Activated CD4-positive, alpha-beta T cell treated with anti-CD3 and anti-CD28 coated beads for 4 hours (primary cell): ENCODE data around the gene OBP2B.
"Not testable (repeated sequence)": the region's sequence is repeated elsewhere in the genome, so short reads cannot be mapped to it uniquely, and the experiment has no call there.

Experiments used
- DNase-seq, 2 donors: peaks; one replicate each; pipeline ENCODE4 v3.0.0-alpha.2; 2020

OBP2B gene

DNA sequence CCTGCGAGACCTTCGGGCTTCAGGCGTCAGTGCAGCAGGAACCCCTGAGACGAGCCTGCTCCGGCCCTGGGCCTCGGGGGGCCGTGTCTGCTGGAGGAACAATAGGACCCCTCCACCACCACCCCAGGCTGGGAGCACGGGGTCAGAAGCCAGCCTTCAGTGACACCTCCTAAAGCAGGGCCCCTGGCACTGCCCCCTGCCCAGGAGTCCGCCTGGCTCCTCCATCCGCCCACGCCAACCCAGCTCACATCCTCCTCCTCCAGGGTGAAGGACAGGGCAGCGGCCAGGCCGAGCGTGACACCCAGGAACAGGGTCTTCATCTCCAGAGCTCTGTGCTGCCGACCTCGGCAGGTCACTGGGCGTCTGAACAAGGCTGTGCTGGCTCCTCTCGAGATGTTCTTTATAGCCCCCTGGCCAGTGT is at the start of gene OBP2B:
Gene OBP2B, minus strand, starts transcription at position 371 of the 421 bp plus-strand sequence. Its CDS starts 51 bp downstream, at position 320.
- DNase-seq, result not testable (repeated sequence)

DNA sequence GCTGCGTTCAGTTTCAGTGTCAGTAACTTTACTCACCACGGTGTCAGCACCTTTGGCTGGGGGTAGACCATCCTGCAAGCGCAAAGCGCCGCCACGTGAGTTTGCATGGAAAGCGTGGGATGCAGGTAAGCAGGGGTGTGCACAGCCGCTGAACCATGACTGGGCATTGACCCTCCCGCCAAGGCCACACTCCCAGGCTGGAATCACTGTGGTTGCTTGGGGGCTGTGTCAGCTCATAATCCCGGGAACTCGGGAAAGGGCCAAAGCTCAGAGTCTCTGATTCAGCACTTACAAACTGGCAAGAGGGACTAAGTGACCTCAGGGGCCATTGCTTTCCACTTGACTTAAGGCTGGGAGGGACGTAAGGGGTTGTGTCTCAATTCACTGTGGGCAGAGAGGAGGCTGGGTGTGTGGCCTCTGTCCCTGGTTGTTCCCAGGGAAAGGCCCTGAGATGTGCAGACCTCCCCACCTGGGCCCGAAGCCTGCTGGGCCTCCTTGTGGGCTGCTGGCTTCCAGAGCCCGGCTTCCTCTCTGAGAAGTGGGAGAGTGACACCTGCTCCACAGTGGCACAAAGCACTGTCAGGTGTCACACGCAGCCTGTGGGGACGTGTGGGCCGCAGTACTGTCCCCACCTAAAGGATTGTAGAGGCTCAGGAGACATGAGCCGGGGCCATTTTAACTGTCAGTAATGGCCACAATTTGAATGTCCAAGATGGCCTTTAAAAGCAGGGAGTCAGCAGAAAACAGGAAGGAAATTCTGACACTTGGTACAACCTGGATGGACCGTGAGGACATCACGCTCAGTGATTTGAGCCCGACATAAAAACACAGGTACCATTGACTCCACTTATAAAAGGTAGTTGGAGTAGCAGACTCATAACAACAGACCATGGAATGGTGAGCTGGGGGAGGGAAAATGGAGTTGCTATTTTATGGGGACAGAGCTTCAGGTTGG is 49.3 kb upstream of the OBP2B start:
- no peak for DNase-seq

GRCh38 chr9:133257465-133257956 is 48.5 kb upstream of the OBP2B start:
- DNase-seq, result no peak

DNA sequence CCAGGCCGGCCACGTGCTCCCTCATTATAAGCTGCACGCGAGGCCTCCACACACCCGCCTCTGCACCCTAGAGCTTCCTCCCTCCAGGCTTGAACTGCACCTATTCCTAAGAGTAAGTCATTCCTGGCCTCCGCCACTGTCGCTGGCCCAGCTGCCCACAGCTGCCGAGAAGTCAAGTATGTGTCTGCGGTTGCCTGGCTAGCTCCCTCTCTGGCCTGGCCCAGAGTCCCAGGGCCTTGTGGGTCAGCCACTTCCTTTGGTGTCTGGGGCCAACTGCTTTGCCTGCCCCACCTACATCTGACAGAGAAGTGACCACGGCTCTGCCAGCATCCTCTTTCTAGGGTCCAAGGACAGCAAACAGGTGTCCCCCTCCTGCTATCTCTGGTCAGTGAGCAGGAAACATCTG is 47.6 kb upstream of the OBP2B start:
- DNase-seq, result no peak

GRCh38 chr9:133256136-133256461 is 47.0 kb upstream of the OBP2B start:
- DNase-seq, result no peak

DNA sequence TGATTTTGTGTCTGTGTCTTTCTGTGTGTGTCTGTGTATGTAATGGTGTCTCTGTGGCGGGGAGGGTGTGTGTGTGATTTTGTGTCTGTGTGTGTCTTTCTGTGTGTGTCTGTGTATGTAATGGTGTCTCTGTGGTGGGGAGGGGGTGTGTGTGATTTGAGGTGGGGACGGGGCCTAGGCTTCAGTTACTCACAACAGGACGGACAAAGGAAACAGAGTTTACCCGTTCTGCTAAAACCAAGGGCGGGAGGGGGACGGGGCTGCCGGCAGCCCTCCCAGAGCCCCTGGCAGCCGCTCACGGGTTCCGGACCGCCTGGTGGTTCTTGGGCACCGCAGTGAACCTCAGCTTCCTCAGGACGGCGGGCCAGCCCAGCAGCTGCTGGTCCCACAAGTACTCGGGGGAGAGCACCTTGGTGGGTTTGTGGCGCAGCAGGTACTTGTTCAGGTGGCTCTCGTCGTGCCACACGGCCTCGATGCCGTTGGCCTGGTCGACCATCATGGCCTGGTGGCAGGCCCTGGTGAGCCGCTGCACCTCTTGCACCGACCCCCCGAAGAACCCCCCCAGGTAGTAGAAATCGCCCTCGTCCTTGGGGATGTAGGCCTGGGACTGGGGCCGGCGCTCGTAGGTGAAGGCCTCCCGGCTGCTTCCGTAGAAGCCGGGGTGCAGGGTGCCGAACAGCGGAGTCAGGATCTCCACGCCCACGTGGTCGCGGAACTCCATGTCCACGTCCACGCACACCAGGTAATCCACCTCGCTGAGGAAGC is 46.5 kb upstream of the OBP2B start:
- no peak for DNase-seq

GRCh38 chr9:133254471-133254870 is 45.4 kb upstream of the OBP2B start:
- DNase-seq, result no peak

- no peak for DNase-seq
These were observed 44.2 kb upstream of the OBP2B start for GRCh38 chr9:133253268-133253667.

GRCh38 chr9:133252301-133253020 is 43.4 kb upstream of the OBP2B start:
- no peak for DNase-seq

DNA sequence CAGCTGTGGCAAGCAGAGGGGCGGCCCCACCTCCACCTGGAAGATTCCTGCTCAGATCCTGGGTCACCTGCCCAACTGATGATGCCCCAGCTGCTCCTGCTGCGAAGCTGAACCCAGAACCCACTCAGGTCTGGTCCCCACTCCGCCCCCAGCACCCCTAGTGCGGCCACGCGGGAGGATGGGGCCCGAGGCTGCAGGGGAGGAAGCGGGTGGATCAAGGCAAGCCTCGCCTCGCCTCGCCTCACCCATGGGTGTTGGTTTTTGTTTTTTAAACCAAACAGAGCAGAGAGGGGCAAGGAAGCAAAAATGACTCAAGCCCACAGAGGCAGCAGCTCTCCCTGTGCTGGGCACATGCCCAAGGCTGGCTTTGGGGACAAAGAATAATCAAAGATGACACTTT is 42.7 kb upstream of the OBP2B start:
- DNase-seq, result no peak

GRCh38 chr9:133251221-133251620 is 42.2 kb upstream of the OBP2B start:
- DNase-seq, result not testable (repeated sequence)

DNA sequence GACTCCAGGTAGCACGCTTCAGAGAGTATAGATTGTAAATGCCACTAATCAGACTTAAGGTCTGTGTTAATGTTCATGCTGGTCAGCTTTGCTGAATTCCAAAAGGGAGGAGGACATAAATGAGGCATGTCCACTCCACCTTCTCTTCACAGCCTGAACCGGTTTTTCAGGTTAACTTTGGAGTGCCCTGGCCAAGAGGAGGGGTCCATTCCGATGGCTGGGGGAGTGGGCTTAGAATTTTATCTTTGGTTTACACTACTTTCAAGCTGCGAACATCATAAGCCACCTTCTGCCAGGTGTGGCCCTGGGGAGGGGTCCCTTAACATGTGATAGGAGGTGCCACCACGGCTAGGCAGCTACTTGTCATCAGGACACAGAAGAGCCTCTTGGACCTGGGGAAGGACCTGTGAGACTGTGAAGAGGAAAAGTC is 41.7 kb upstream of the OBP2B start:
- DNase-seq, result no peak

DNA sequence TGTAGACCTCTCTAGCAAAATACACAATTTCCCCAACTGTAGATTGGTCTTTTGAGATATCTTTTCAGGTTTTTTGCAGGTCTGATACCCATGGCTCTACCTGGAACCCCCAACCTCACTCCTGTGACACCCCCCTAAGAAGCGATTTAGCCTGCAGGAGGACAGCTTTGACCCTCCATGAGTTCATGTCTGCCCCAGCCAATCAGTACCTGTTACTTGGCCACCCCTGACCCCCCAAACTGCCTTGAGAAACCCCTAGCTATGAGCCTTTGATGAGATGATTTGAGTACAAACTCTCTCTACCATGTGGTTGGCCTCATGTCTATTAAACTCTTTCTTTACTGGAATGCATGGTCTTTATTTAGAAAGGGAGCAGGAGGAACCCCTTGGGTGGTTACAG is 40.3 kb upstream of the OBP2B start:
- DNase-seq, result no peak

GRCh38 chr9:133248726-133249295 is 39.8 kb upstream of the OBP2B start:
- no peak for DNase-seq

GRCh38 chr9:133247632-133248031 is 38.6 kb upstream of the OBP2B start:
- DNase-seq, result no peak

DNA sequence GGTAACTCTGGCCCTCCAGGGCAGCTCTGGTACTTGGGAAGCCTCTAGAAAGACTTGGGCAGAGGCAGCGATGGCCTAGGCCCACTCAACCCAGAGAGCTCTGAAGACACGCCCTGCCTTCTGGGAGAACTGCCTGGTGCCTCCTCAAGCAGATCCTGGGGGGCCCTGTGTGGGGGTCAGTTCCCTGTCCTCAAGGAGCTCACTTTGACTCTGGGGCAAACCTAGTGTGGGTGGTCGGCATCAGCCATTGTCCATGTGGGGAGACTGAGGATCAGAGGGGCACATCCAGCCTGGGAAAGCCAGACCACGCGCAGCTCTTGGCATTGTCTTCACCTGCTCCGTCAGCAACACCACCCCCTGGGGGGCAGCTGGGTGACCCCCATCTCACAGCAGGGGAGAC is 37.9 kb upstream of the OBP2B start:
- no peak for DNase-seq

GRCh38 chr9:133246562-133246961 is 37.5 kb upstream of the OBP2B start:
- DNase-seq, result no peak

- DNase-seq, result no peak
These were observed 33.9 kb upstream of the OBP2B start for GRCh38 chr9:133242991-133243390.

DNA sequence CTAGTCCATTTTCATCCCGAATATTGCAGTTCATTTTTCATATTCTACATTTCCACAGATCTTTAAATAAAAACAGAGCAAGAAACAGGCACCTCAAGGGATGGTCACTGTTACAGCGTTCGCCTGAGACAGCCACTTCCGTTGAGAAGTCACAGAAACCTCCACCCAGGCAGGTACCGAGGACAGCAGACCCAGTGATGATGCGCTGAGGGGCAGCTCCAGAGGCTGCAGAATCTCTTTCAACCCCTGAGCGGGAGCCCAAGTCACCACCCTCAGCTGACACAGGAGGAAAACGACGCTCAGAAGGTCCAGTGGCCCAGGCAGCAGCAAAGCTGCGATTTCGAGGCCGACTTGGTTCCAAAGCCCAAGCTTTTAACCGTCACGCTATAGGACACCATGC is 33.2 kb upstream of the OBP2B start:
- DNase-seq, result no peak

GRCh38 chr9:133239533-133240090 is 30.6 kb upstream of the OBP2B start:
- no peak for DNase-seq

GRCh38 chr9:133238851-133239532 is 29.9 kb upstream of the OBP2B start:
- DNase-seq, result peak; percentile 58 to 62
